Measurements from ENCODE around the gene SNRPD3. TPM values are rescaled to one million over a fixed set of nuclear protein-coding genes. Genes with fewer than 3 reads are reported as not detected.
"Not testable (repeated sequence)": the region's sequence is repeated elsewhere in the genome, so short reads cannot be mapped to it uniquely, and the experiment has no call there.

Gene SNRPD3
- total RNA-seq, 2 experiments from 2014 or later: 108 to 110 TPM

DNA sequence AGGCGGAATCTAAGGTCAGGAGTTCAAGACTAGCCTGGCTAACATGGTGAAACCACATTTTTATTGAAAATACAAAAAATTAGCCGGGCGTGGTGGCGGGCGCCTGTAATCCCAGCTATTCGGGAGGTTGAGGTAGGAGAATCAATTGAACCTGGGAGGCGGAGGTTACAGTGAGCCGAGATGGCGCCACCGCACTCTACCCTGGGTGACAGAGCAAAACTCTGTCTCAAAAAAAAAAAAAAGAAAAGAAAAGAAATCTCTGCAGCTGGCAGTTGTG, 37.7 kb downstream of the SNRPD3 start:
- H3K27me3 Mint-ChIP-seq; H3K9me3 Mint-ChIP-seq; H3K36me3 Mint-ChIP-seq; H3K27ac Mint-ChIP-seq; ATAC-seq (ENCODE audit: low read depth): not testable (repeated sequence)
- H3K4me1 Mint-ChIP-seq: peaks cover 10% of the 10 kb centered on the region
- peak overlapping the region; percentile 59 for H3K4me3 Mint-ChIP-seq
- peak; percentile 14 for DNase-seq
- POLR2A ChIA-PET: interaction anchor here (2.3 kb wide), 1 partner anchor 38 kb away, joined by 5 read pairs; the partner anchor contains the start of genes GUCD1 and SNRPD3

GRCh38 chr22:24593836-24594568, 38.2 kb downstream of the SNRPD3 start:
- Mint-ChIP-seq H3K27ac (no peak overlapping the region), H3K4me3 (no peak overlapping the region), H3K36me3 (peaks cover 1% of the 10 kb centered on the region), H3K27me3 (peaks cover 6% of the 10 kb centered on the region), H3K9me3 (no peaks in the 10 kb centered on the region), H3K4me1 (peaks cover 10% of the 10 kb centered on the region)
- POLR2A ChIA-PET: interaction anchor here (2.3 kb wide), 1 partner anchor 38 kb away, joined by 5 read pairs; the partner anchor contains the start of genes GUCD1 and SNRPD3
- peak; percentile 24 for DNase-seq
- ATAC-seq (ENCODE audit: low read depth): no peak

DNA sequence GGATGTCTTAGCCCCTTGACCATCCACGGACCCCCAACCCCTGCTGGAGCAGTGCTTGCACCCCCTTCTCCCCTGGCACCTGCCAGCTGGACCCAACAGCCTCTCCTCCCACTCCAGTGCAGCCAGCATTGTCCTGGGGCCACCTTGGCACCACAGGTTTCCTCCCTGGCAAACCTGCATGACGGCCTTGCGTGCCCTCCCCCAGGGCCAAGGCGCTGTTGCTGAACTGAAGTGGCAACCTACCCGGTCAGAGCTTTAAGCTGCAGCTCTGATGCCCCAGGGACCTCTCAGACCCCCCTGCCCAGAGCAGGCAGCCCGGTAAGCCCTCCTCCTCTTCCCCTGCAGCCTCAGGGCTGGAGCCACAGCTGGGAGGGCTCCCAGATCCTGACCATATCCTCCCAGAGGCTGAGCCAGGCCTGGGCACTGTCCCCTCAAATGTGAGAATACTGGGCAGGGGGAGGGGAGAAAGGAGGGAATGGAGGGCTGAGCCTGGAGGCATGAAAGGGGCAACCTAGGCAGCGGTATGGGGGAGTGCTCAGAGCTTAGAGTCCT, 38.8 kb downstream of the SNRPD3 start:
- POLR2A ChIA-PET: interaction anchor here (2.3 kb wide), 1 partner anchor 39 kb away, joined by 5 read pairs; the partner anchor contains the start of genes GUCD1 and SNRPD3
- H3K9me3 Mint-ChIP-seq: no peaks in the 10 kb centered on the region
- H3K36me3 Mint-ChIP-seq: peaks cover 1% of the 10 kb centered on the region
- H3K4me1 Mint-ChIP-seq: peaks cover 10% of the 10 kb centered on the region
- H3K27me3 Mint-ChIP-seq: peaks cover 6% of the 10 kb centered on the region
- H3K27ac Mint-ChIP-seq: no peak overlapping the region
- DNase-seq (no peak), ATAC-seq (ENCODE audit: low read depth) (no peak)
- no peak overlapping the region for H3K4me3 Mint-ChIP-seq

GRCh38 chr22:24595228-24595627, 39.4 kb downstream of the SNRPD3 start:
- H3K27ac Mint-ChIP-seq: no peak overlapping the region
- H3K4me1 Mint-ChIP-seq: peaks cover 10% of the 10 kb centered on the region
- H3K4me3 Mint-ChIP-seq: no peak overlapping the region
- H3K36me3 Mint-ChIP-seq: peaks cover 1% of the 10 kb centered on the region
- POLR2A ChIA-PET: interaction anchor here (2.3 kb wide), 1 partner anchor 40 kb away, joined by 5 read pairs; the partner anchor contains the start of genes GUCD1 and SNRPD3
- ATAC-seq (ENCODE audit: low read depth) (no peak), DNase-seq (no peak)
- peaks cover 6% of the 10 kb centered on the region for H3K27me3 Mint-ChIP-seq
- no peaks in the 10 kb centered on the region for H3K9me3 Mint-ChIP-seq

- Mint-ChIP-seq H3K4me1 (peaks cover 10% of the 10 kb centered on the region), H3K27ac (no peak overlapping the region), H3K27me3 (peaks cover 6% of the 10 kb centered on the region), H3K36me3 (no peaks in the 10 kb centered on the region), H3K4me3 (no peak overlapping the region), H3K9me3 (no peaks in the 10 kb centered on the region)
- peak; percentile 15 for DNase-seq
- ATAC-seq (ENCODE audit: low read depth): no peak
- POLR2A ChIA-PET: no interaction called here
Measured at GRCh38 chr22:24595863-24596262, 40.1 kb downstream of the SNRPD3 start.

DNA sequence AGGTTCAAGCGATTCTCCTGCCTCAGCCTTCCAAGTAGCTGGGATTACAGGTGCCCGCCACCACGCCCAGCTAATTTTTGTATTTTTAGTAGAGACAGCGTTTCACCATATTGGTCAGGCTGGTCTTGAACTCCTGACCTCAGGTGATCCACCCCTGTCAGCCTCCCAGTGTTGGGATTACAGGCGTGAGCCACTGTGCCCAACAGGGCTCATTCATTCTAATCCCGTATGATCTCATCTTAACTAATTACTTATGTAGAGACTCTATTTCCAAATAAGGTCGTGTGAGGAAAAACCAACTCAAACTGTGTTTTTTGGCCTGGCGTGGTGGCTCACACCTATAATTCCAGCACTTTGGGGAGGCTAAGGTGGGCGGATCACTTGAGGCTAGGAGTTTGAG, 41.3 kb downstream of the SNRPD3 start:
- H3K4me3 Mint-ChIP-seq; H3K9me3 Mint-ChIP-seq; ATAC-seq (ENCODE audit: low read depth); H3K36me3 Mint-ChIP-seq; H3K27me3 Mint-ChIP-seq; H3K27ac Mint-ChIP-seq; DNase-seq: not testable (repeated sequence)
- H3K4me1 Mint-ChIP-seq: peaks cover 14% of the 10 kb centered on the region
- POLR2A ChIA-PET: interaction anchor here (0.7 kb wide), 1 partner anchor 436 kb away, joined by 3 read pairs; no protein-coding TSS in a partner anchor

DNA sequence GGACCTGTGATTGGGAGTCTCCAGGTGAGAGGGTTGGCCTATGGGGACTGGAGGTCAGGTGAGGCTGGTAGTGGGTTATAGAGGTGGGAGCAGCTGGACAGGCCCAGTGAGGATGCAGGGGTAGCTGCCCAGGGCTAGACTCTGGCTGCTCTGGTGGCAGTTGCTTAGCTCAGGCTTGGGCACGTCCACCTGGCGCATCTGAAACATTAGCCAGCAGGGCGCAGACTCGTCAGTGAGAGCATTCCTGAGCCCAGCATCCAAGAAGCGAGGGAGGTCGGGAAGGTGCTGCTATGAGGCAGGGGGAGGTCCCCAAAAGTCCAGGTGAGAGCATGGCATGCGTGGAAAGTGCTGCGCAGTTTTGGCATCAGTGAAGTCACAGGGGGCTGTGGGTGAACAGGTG, 43.7 kb downstream of the SNRPD3 start:
- Mint-ChIP-seq H3K4me3 (no peak overlapping the region), H3K27me3 (no peaks in the 10 kb centered on the region), H3K36me3 (no peaks in the 10 kb centered on the region), H3K9me3 (no peaks in the 10 kb centered on the region), H3K4me1 (peaks cover 21% of the 10 kb centered on the region), H3K27ac (no peak overlapping the region)
- DNase-seq: peak; percentile 22
- POLR2A ChIA-PET: no interaction called here
- ATAC-seq (ENCODE audit: low read depth): no peak

- ATAC-seq (ENCODE audit: low read depth); H3K9me3 Mint-ChIP-seq; H3K4me3 Mint-ChIP-seq; H3K27me3 Mint-ChIP-seq; DNase-seq; H3K36me3 Mint-ChIP-seq; H3K27ac Mint-ChIP-seq; POLR2A ChIA-PET: not testable (repeated sequence)
- peaks cover 23% of the 10 kb centered on the region for H3K4me1 Mint-ChIP-seq
Measured at GRCh38 chr22:24599958-24600715, 44.3 kb downstream of the SNRPD3 start.

GRCh38 chr22:24601217-24602104, 45.7 kb downstream of the SNRPD3 start:
- Mint-ChIP-seq H3K27me3 (no peaks in the 10 kb centered on the region), H3K4me1 (peaks cover 26% of the 10 kb centered on the region), H3K27ac (peak overlapping the region; percentile 81), H3K9me3 (no peaks in the 10 kb centered on the region), H3K36me3 (no peaks in the 10 kb centered on the region), H3K4me3 (peak overlapping the region; percentile 30)
- POLR2A ChIA-PET: no interaction called here
- ATAC-seq (ENCODE audit: low read depth) (no peak), DNase-seq (no peak)

GRCh38 chr22:24602105-24602749, 46.4 kb downstream of the SNRPD3 start:
- DNase-seq; H3K27me3 Mint-ChIP-seq; H3K36me3 Mint-ChIP-seq; H3K9me3 Mint-ChIP-seq; ATAC-seq (ENCODE audit: low read depth); H3K27ac Mint-ChIP-seq; POLR2A ChIA-PET: not testable (repeated sequence)
- Mint-ChIP-seq H3K4me1 (peaks cover 25% of the 10 kb centered on the region), H3K4me3 (peak overlapping the region; percentile 28)

GRCh38 chr22:24602847-24603769, 47.3 kb downstream of the SNRPD3 start, which contains the start of gene GGT1:
Gene GGT1 (plus strand): TSS chr22:24603193. CDS start chr22:24611082, 7,889 bp downstream.
- Mint-ChIP-seq H3K4me1 (peaks cover 26% of the 10 kb centered on the region), H3K4me3 (peak within 1 kb of the TSS; percentile 67), H3K27ac (peak within 1 kb of the TSS; percentile 89)
- H3K27me3 Mint-ChIP-seq, H3K36me3 Mint-ChIP-seq, DNase-seq, H3K9me3 Mint-ChIP-seq: not testable (repeated sequence)
- POLR2A ChIA-PET: interaction anchor here (1.0 kb wide), 1 partner anchor 463 kb away, joined by 3 read pairs; no protein-coding TSS in a partner anchor
- peak; percentile 3 for ATAC-seq (ENCODE audit: low read depth)
